ENCODE results near the gene HOXB3.

HOXB3 gene

GRCh38 chr17:48553826-48554225 is 36.2 kb downstream of the HOXB3 start:
- no peak for DNase-seq

GRCh38 chr17:48553190-48553547 is 36.9 kb downstream of the HOXB3 start:
- no peak for DNase-seq

GRCh38 chr17:48552466-48553189 is 37.4 kb downstream of the HOXB3 start:
- DNase-seq = no peak

- no peak for DNase-seq
Observed at GRCh38 chr17:48551596-48552465, 38.2 kb downstream of the HOXB3 start.

- DNase-seq = no peak
Observed at GRCh38 chr17:48551214-48551555, 38.9 kb downstream of the HOXB3 start.

- DNase-seq = no peak
Observed at GRCh38 chr17:48550502-48551213, 39.4 kb downstream of the HOXB3 start.

- no peak for DNase-seq
Observed at GRCh38 chr17:48549914-48550501, 40.0 kb downstream of the HOXB3 start.

DNA sequence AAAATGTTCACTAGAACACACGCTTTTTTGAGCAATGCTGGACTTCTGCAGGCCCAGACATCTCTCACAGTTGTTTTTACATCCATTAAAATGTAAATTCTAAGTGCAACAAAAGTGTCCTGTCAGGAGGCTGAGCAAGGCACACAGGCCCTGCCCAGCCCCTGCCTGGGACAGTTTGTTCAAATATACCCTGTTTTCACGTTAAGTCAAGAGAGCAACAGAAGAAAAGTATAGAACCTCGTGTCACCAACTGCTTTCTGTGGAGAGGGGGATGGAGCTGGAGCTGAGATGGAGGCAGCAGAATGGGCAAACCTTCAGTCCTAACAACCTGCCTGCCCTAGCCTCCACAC is 40.8 kb downstream of the HOXB3 start:
- DNase-seq = no peak

DNA sequence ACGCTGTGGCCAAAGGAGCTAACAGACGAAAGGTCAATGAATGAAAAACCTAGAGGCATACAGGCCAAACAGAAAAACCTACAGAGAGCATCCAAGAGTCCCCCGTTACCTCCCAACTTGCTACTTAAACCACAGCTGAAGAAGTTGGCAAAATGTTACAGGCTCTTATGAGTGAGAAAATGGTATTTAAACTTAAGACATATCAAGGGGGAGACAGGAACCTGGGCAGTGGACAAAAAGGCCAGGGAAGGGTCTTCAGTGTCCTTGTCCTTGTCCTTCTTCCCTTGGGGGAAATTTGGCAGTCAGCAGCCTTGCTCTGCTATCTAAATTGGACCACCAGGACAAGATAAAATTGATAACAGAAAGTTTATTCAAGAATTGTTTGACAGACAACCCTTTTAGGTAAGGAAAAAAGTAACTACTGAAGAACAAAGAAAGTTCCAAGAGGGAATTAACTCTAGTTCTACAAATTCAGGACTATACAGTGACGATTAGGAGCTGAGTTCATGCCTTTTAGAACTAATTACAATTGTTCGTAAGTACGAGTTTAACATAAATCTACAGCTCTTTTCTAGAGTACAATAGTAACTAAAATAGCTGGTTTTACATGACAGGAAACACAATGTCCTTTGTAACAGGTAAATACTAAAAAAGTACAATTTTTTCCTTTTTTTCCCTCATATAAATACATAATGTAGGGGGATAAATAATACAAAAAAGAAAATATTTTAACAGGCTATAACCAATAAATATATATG is 41.3 kb downstream of the HOXB3 start:
- DNase-seq = no peak

GRCh38 chr17:48547808-48548522 is 42.1 kb downstream of the HOXB3 start:
- DNase-seq = peak; percentile 42

DNA sequence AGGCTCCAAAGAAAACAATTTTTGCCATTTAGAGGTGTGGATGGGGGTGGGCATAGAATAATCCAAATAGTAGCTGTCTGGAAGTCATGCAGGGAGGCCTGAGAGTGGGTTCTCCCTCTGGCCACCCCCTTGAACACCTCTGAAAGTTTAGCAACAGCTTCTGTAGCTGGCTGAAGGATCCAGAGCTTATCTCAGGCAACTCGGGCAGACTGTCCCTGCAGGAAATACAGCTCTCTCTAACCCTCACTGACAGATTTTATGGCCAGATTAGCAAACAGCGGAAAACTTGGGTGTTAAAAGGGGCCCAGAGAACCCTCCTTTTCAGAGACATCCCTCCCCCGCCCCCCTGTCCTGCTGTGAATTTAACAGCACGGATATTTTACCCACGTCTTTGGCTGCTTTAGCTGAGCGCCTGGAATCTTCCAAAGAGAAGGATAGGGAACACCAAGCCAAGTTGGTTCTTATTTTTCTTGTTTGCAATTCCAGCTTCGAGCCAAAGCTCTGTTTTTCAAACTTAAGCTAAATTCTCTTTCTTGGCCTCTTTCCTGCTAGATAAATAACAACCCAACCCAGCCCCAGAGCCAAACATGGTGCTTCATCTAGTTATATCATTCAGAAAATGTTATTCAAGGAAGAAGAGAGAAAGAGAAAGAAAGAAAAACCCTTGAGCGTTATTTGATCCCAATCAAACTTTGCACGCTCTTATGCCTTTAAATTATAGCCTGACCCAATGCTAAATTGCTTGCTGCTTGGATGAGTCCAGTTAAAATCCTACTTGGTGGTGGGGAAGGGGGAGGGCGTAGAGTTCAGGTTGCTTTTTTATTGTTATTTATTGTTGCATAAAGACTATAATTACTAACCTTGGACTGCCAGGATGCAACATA is 42.9 kb downstream of the HOXB3 start:
- DNase-seq = no peak

- DNase-seq = no peak
Observed at GRCh38 chr17:48546137-48546923, 43.7 kb downstream of the HOXB3 start.

- no peak for DNase-seq
Observed at GRCh38 chr17:48545539-48545938, 44.5 kb downstream of the HOXB3 start.

- DNase-seq = no peak
Observed at GRCh38 chr17:48545022-48545375, 45.0 kb downstream of the HOXB3 start, which contains the start of gene HOXB2. Gene HOXB2, minus strand, starts transcription at chr17:48545109. Its CDS starts 198 bp downstream, at chr17:48544911.

GRCh38 chr17:48544349-48545021 is 45.6 kb downstream of the HOXB3 start:
- DNase-seq = peak; percentile 38

DNA sequence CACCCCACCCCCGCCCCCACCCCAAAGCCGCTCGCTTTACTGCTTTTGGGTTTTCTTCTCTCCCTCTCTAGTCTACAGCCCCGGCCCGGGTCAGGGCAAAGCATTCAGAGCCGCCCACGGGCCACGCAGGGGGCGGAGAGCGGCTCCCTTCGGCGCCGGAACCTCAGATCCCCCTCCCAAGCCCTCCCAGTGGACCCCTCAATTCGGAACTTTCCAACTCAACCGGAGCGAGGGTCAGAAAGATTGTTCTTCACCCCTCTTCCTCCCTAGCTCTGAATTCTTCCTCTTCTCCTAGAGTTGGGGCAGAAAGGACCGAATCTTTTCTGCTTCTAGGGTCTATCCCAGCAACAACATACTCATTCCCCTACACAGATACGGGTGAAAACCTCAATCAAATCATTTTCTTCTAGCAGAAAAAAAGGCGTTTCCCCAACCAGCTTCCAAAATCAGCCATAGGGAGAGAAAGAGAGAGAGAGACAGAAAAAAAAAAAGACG is 46.1 kb downstream of the HOXB3 start:
- peak; percentile 59 for DNase-seq

GRCh38 chr17:48543107-48543853 is 46.8 kb downstream of the HOXB3 start:
- DNase-seq = peak; percentile 60

DNA sequence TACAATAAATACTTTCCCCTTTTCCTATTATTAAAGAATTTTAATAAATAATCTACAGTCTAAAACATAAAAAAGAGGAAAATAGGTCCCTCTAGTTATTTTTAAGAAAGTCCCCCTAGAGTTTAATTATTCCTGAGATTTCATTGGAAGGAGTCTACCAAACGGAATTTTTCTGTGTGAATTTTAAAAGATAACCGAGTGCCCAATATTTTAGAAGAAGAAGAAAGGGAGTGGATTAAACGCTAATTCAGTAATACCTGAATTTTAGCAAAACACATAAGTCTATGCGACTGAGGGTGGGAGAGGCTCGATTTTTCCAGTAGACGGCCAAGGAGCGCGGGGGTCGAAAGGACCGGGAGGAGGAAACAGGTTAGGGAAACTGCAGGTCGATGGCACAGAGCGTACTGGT is 47.3 kb downstream of the HOXB3 start:
- no peak for DNase-seq
